HCT116 (cell line): ENCODE measurements around the gene ARHGEF40.

ENCODE experiments used
- CTCF ChIP-seq, 3 experiments: fragments of 200-600 bp in 1 of 3; sonication (generic) in 1 of 3; IDR thresholded peaks in 2 of 3; conservative IDR thresholded peaks in 1 of 3; 2 replicates each; pipeline ENCODE4 v1.5.1; 2012 to 2017; ENCODE audit warnings: low read depth in 2 of 3, low read length in 2 of 3, antibody characterized with exemption in 1 of 3, borderline replicate concordance in 1 of 3, control low read depth in 1 of 3, mild to moderate bottlenecking in 1 of 3, mixed read lengths in 1 of 3, mixed run types in 1 of 3, moderate library complexity in 1 of 3; ENCODE audit not compliant: insufficient read depth in 1 of 3
- EGR1 ChIP-seq: IDR thresholded peaks from 2 replicates; pipeline ENCODE4 v1.6.1; 2012; ENCODE audit warnings: low read depth
- EZH2 ChIP-seq: fragments of 200-600 bp; sonication (generic); IDR thresholded peaks from 2 replicates; pipeline ENCODE4 v1.6.1; 2017; ENCODE audit warnings: antibody characterized with exemption, mixed run types
- FOSL1 ChIP-seq: IDR thresholded peaks from 2 replicates; pipeline ENCODE4 v1.6.1; 2012; ENCODE audit warnings: low read depth
- MAX ChIP-seq: IDR thresholded peaks from 2 replicates; pipeline ENCODE4 v1.6.1; 2012
- POLR2A ChIP-seq: IDR thresholded peaks from 2 replicates; pipeline ENCODE4 v1.7.0; 2011; ENCODE audit warnings: borderline replicate concordance; ENCODE audit not compliant: insufficient read depth, insufficient read length; ENCODE audit errors: extremely low read depth
- POLR2AphosphoS5 ChIP-seq: IDR thresholded peaks from 2 replicates; pipeline ENCODE4 v1.6.1; 2011; ENCODE audit warnings: mild to moderate bottlenecking, low read depth, low read length, moderate library complexity
- RAD21 ChIP-seq: IDR thresholded peaks from 2 replicates; pipeline ENCODE4 v1.6.1; 2012; ENCODE audit warnings: low read depth, mild to moderate bottlenecking
- REST ChIP-seq: IDR thresholded peaks from 2 replicates; pipeline ENCODE4 v1.6.1; 2012; ENCODE audit warnings: low read depth
- SRF ChIP-seq: IDR thresholded peaks from 2 replicates; pipeline ENCODE4 v1.6.1; 2012; ENCODE audit warnings: low read depth
- YY1 ChIP-seq: IDR thresholded peaks from 2 replicates; pipeline ENCODE4 v1.6.1; 2011; ENCODE audit warnings: low read length, low read depth, moderate library complexity, mild to moderate bottlenecking; ENCODE audit not compliant: insufficient replicate concordance; ENCODE audit errors: extremely low read depth

GRCh38 chr14:21032326-21033132, 37.6 kb upstream of the ARHGEF40 start:
- TF ChIP-seq EZH2 = no peak
- no peak for TF ChIP-seq CTCF (IDR thresholded peaks at IDR 0.05 in 2 of 3, conservative IDR thresholded peaks at IDR 0.05 in 1 of 3; ENCODE audit: borderline replicate concordance in 1 of 3, insufficient read depth in 1 of 3, low read depth in 2 of 3, low read length in 2 of 3)
- no peak for TF ChIP-seq SRF
- TF ChIP-seq RAD21 = no peak
- no peak for TF ChIP-seq REST
- no peak for TF ChIP-seq POLR2A
- no peak for TF ChIP-seq YY1
- TF ChIP-seq MAX = no peak
- no peak for TF ChIP-seq POLR2AphosphoS5
- no peak for TF ChIP-seq FOSL1
- TF ChIP-seq EGR1 = no peak
